ELR (cell line): ENCODE data around the gene FAM9C.
A peak's percentile ranks its signal among the peaks of the same experiment; 100 is the strongest.

Experiments
- DNase-seq: peaks from one replicate; pipeline ENCODE4 v3.0.0-alpha.2; 2015; ENCODE audit warnings: low read depth

FAM9C gene

GRCh38 chrX:13007519-13008188 lies 36.8 kb downstream of the FAM9C start:
- peak; percentile 9 for DNase-seq

- no peak for DNase-seq
These were observed 38.6 kb downstream of the FAM9C start for GRCh38 chrX:13005661-13006473.

GRCh38 chrX:13001961-13002671 lies 42.3 kb downstream of the FAM9C start:
- DNase-seq = peak; percentile 59

- DNase-seq = peak; percentile 42
These were observed 43.3 kb downstream of the FAM9C start for GRCh38 chrX:13001097-13001496.

- DNase-seq = no peak
These were observed 44.1 kb downstream of the FAM9C start for GRCh38 chrX:13000301-13000811.

GRCh38 chrX:12999422-12999821 lies 45.0 kb downstream of the FAM9C start:
- no peak for DNase-seq

- DNase-seq = no peak
These were observed 46.3 kb downstream of the FAM9C start for GRCh38 chrX:12997906-12998687.

GRCh38 chrX:12996934-12997435 lies 47.4 kb downstream of the FAM9C start:
- DNase-seq = no peak

- no peak for DNase-seq
These were observed 50.1 kb downstream of the FAM9C start for GRCh38 chrX:12994321-12994720.

- DNase-seq = no peak
These were observed 50.6 kb downstream of the FAM9C start for GRCh38 chrX:12993826-12994225.

- DNase-seq = no peak
These were observed 51.8 kb downstream of the FAM9C start for GRCh38 chrX:12992544-12993118.

- no peak for DNase-seq
These were observed 52.8 kb downstream of the FAM9C start for GRCh38 chrX:12991575-12991974.

- no peak for DNase-seq
These were observed 55.0 kb downstream of the FAM9C start for GRCh38 chrX:12989461-12989860.

GRCh38 chrX:12988797-12989196 lies 55.6 kb downstream of the FAM9C start:
- DNase-seq = peak; percentile 75

GRCh38 chrX:12987900-12988594 lies 56.4 kb downstream of the FAM9C start:
- no peak for DNase-seq

GRCh38 chrX:12987340-12987739 lies 57.1 kb downstream of the FAM9C start:
- DNase-seq = no peak

- DNase-seq = no peak
These were observed 57.5 kb downstream of the FAM9C start for GRCh38 chrX:12986886-12987285.

- no peak for DNase-seq
These were observed 58.1 kb downstream of the FAM9C start for GRCh38 chrX:12986164-12986779.
